ENCODE data around the gene CASP7. TPM values are rescaled to one million over a fixed set of nuclear protein-coding genes. Genes with fewer than 3 reads are reported as not detected.

The CASP7 gene
- total RNA-seq, 1 donor from 2014 or later = 18.4 TPM

DNA sequence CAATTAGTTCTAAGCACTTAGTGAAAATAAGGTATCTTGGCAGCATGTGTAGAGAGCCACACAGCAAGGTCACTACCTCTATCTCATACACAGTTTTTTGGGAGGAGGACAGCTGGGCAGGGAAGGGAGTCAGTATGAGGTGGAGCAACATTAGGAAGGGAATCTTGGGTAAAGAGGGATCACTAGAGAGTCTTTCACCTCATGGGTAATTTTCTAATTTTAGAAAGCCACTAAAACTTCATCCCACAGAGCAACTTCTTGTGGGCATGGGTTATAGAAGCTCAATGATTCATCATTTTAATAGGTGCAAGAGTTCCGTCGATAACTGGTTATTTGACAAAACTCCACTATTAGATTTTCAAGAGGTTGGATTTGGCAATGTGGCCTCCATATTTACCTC lies 18.4 kb upstream of the CASP7 start:
- no peak for DNase-seq (ENCODE audit: low read depth)
- TF ChIP-seq, protein P1, sequence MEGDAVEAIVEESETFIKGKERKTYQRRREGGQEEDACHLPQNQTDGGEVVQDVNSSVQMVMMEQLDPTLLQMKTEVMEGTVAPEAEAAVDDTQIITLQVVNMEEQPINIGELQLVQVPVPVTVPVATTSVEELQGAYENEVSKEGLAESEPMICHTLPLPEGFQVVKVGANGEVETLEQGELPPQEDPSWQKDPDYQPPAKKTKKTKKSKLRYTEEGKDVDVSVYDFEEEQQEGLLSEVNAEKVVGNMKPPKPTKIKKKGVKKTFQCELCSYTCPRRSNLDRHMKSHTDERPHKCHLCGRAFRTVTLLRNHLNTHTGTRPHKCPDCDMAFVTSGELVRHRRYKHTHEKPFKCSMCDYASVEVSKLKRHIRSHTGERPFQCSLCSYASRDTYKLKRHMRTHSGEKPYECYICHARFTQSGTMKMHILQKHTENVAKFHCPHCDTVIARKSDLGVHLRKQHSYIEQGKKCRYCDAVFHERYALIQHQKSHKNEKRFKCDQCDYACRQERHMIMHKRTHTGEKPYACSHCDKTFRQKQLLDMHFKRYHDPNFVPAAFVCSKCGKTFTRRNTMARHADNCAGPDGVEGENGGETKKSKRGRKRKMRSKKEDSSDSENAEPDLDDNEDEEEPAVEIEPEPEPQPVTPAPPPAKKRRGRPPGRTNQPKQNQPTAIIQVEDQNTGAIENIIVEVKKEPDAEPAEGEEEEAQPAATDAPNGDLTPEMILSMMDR (IDR thresholded peaks at IDR 0.05; ENCODE audit: insufficient read depth, low read length, poor library complexity, severe bottlenecking) = no peak
- H3K36me3 ChIP-seq (ENCODE audit: control insufficient read depth, insufficient read depth, low read length) = no peaks in the 10 kb centered on the region
- H3K4me3 ChIP-seq (ENCODE audit: low read depth, low read length) = no peak overlapping the region
- no peaks in the 10 kb centered on the region for H3K27me3 ChIP-seq (ENCODE audit: control insufficient read depth, insufficient read depth, low read length)

DNA sequence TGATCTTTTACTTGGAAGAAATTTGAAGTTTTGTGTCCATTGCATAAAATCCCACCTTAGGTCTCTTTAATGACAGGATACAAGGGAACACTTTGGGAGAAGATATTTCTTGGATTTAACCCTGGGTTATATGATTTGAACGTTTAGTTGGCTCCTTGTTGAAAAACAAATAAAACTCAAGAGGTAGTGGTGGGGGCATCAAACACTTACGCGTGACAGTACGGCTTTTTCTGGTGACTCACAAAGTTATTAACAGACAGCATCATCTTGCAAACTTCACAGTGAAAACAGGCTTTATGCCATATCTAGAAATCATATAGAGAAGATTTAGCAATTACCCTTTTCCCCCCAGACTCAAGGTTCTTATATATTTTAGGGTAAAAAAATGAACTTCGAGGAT lies 16.6 kb upstream of the CASP7 start:
- H3K36me3 ChIP-seq (ENCODE audit: control insufficient read depth, insufficient read depth, low read length) = no peaks in the 10 kb centered on the region
- TF ChIP-seq, protein P1 (IDR thresholded peaks at IDR 0.05; ENCODE audit: insufficient read depth, low read length, poor library complexity, severe bottlenecking) = no peak
- H3K4me3 ChIP-seq (ENCODE audit: low read depth, low read length) = no peak overlapping the region
- no peaks in the 10 kb centered on the region for H3K27me3 ChIP-seq (ENCODE audit: control insufficient read depth, insufficient read depth, low read length)
- DNase-seq (ENCODE audit: low read depth) = no peak

DNA sequence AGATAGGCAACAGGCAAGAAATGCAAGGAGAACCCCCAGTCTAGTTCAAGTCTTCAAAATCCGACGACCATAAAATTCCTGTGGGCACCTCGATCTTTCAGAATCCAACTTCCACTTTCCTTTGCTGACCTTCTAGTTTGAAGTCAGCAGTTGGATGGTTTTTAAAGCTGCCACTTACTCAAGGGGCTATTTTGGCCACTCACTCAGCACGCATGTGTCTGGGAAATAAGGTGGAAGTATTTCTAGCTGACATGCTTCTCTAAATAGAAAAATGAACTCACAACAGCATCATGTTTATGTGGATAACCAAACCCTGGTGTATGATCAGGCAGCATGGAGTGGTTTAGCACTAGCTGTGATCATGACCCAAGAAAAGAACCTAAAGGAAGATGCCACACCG lies 15.8 kb upstream of the CASP7 start, which contains the start of gene NRAP:
Gene NRAP, minus strand, starts transcription at position 134 of the 400 bp plus-strand sequence. CDS start 159 bp downstream, outside the sequence.
- TF ChIP-seq, protein P1 (IDR thresholded peaks at IDR 0.05; ENCODE audit: insufficient read depth, low read length, poor library complexity, severe bottlenecking) = no peak
- Histone ChIP-seq H3K36me3 (ENCODE audit: control insufficient read depth, insufficient read depth, low read length) (no peaks in the 10 kb centered on the region), H3K27me3 (ENCODE audit: control insufficient read depth, insufficient read depth, low read length) (no peaks in the 10 kb centered on the region), H3K4me3 (ENCODE audit: low read depth, low read length) (no peak within 1 kb of the TSS)
- DNase-seq (ENCODE audit: low read depth) = no peak

DNA sequence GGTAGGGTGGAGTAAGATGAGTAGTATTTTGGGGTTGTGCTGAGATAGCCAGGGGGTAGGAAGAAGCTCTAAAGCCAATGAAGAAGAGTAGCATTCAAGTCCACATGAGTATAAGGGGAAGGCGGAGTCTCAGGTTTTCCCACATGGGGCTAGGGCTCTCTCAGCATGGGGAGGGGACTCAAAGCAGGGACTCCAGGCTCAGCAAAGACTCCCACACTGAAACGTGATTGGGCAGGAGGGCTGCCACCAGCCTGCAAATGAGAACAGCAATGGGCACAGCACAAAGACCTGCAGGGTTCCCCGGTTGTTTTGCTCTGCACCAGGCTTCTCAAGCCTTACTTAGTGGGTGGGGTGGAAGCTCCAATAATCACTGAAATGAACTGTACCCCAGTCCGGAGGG lies 14.4 kb upstream of the CASP7 start:
- Histone ChIP-seq H3K36me3 (ENCODE audit: control insufficient read depth, insufficient read depth, low read length) (no peaks in the 10 kb centered on the region), H3K4me3 (ENCODE audit: low read depth, low read length) (no peak overlapping the region), H3K27me3 (ENCODE audit: control insufficient read depth, insufficient read depth, low read length) (no peaks in the 10 kb centered on the region)
- no peak for DNase-seq (ENCODE audit: low read depth)
- TF ChIP-seq, protein P1 (IDR thresholded peaks at IDR 0.05; ENCODE audit: insufficient read depth, low read length, poor library complexity, severe bottlenecking) = no peak

DNA sequence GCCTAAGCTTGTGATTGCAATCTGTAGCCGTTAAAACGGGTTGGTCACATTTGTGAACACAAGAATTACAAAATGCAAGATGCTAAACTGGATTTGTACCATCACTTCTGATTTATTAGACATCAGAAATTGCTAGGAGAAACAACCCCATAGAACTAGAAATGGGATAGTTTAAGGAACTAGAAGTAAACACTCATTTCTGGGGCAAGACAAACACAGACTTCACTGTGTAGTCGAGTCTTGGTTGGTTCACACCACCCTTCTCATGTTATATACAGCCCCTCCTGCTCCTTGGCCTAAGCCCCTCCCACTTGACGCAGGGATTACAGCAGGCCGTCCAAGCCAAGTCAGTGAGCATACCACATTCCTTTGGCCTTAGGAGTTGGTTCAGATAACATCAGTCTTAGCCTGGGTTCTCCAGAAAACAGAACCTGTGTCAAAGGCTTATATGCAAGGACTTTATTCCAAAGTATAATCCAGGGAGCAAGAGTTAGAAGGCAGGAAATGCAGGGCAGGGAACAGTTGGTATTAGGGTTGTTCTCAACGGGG lies 13.8 kb upstream of the CASP7 start:
- Histone ChIP-seq H3K27me3 (ENCODE audit: control insufficient read depth, insufficient read depth, low read length) (no peaks in the 10 kb centered on the region), H3K36me3 (ENCODE audit: control insufficient read depth, insufficient read depth, low read length) (no peaks in the 10 kb centered on the region), H3K4me3 (ENCODE audit: low read depth, low read length) (no peak overlapping the region)
- TF ChIP-seq, protein P1 (IDR thresholded peaks at IDR 0.05; ENCODE audit: insufficient read depth, low read length, poor library complexity, severe bottlenecking) = no peak
- DNase-seq (ENCODE audit: low read depth) = no peak

DNA sequence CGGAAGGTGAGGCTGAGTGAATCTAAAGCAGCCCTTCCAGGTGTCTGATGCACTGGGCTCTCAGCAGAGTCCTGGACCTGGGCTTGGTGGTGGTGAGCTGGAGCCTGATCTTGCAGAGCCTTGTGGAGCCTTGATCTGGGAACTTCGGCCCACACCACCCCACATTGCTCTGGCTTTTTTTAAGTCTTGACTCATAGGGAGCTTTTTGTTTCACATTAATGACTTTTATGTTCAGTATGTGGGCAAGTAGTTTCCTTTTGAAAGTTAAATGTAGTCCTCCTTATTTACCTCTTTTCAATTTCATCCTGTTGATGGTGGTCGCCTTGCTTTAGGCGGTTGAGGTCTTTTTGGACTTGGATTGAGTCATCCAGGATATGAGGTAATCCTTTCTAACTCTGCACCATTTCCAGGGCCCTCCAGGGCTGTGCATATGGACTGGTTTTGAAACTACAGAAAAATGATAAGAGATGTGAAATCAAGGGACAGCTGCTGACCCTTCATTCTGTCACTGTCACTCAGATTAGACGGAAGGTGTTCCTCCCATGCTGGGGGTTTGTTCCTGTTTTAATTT lies 12.9 kb upstream of the CASP7 start:
- TF ChIP-seq, protein P1 (IDR thresholded peaks at IDR 0.05; ENCODE audit: insufficient read depth, low read length, poor library complexity, severe bottlenecking) = no peak
- Histone ChIP-seq H3K36me3 (ENCODE audit: control insufficient read depth, insufficient read depth, low read length) (no peaks in the 10 kb centered on the region), H3K27me3 (ENCODE audit: control insufficient read depth, insufficient read depth, low read length) (no peaks in the 10 kb centered on the region), H3K4me3 (ENCODE audit: low read depth, low read length) (no peak overlapping the region)
- DNase-seq (ENCODE audit: low read depth) = no peak

Data from kidney epithelial cell (primary cell).